Mesendoderm (in vitro differentiated cells): Measurements from ENCODE around the gene NAXD.
A peak's percentile ranks its signal among the peaks of the same experiment; 100 is the strongest.
"Not testable (repeated sequence)": the region's sequence is repeated elsewhere in the genome, so short reads cannot be mapped to it uniquely, and the experiment has no call there.

Experiments used
- DNase-seq: peaks from one replicate; pipeline ENCODE4 v3.0.0; 2013
- H2AK5ac ChIP-seq: 2 replicates; pipeline ENCODE4 v1.6.1; 2013; ENCODE audit warnings: low read length, inconsistent platforms
- H2BK120ac ChIP-seq: 2 replicates; pipeline ENCODE4 v1.6.1; 2013; ENCODE audit warnings: low read depth, mild to moderate bottlenecking, low read length, moderate library complexity, mixed read lengths
- H2BK15ac ChIP-seq: replicated peaks from 2 replicates; pipeline ENCODE4 v1.6.1; 2013; ENCODE audit warnings: low read depth, mild to moderate bottlenecking, moderate library complexity
- H2BK5ac ChIP-seq: 2 replicates; pipeline ENCODE4 v1.6.1; 2013; ENCODE audit warnings: low read length, inconsistent platforms
- H3K18ac ChIP-seq: 2 replicates; pipeline ENCODE4 v1.6.1; 2013; ENCODE audit warnings: mild to moderate bottlenecking, low read length, mixed read lengths
- H3K23ac ChIP-seq: one replicate; pipeline ENCODE4 v1.6.1; 2013; ENCODE audit warnings: low read length
- H3K27ac ChIP-seq: 2 replicates; pipeline ENCODE4 v1.5.1; 2013; ENCODE audit warnings: low read depth, mild to moderate bottlenecking, inconsistent platforms, low read length, moderate library complexity
- H3K27me3 ChIP-seq: 2 replicates; pipeline ENCODE4 v1.6.1; 2013; ENCODE audit warnings: low read length, control low read depth, mild to moderate bottlenecking, inconsistent platforms; ENCODE audit not compliant: insufficient read depth, poor library complexity
- H3K36me3 ChIP-seq: 2 replicates; pipeline ENCODE4 v1.6.1; 2013; ENCODE audit warnings: low read length, inconsistent platforms; ENCODE audit not compliant: control insufficient read depth, insufficient read depth
- H3K4ac ChIP-seq: one replicate; pipeline ENCODE4 v1.6.1; 2013; ENCODE audit warnings: low read depth, mild to moderate bottlenecking, low read length, moderate library complexity
- H3K4me1 ChIP-seq: 2 replicates; pipeline ENCODE4 v1.6.1; 2013; ENCODE audit warnings: low read depth, low read length, inconsistent platforms; ENCODE audit not compliant: control insufficient read depth
- H3K4me2 ChIP-seq: 2 replicates; pipeline ENCODE4 v1.6.1; 2013; ENCODE audit warnings: low read length
- H3K4me3 ChIP-seq: 2 replicates; pipeline ENCODE4 v1.5.1; 2013; ENCODE audit warnings: mild to moderate bottlenecking, low read length
- H3K56ac ChIP-seq: one replicate; pipeline ENCODE4 v1.6.1; 2013; ENCODE audit warnings: low read length
- H3K79me1 ChIP-seq: 2 replicates; pipeline ENCODE4 v1.6.1; 2013; ENCODE audit warnings: low read length, inconsistent platforms
- H3K79me2 ChIP-seq: 2 replicates; pipeline ENCODE4 v1.6.1; 2013; ENCODE audit warnings: mild to moderate bottlenecking, low read length; ENCODE audit not compliant: control insufficient read depth, insufficient read depth
- H3K9ac ChIP-seq: 2 replicates; pipeline ENCODE4 v1.6.1; 2013; ENCODE audit warnings: low read length, inconsistent platforms
- H4K5ac ChIP-seq: one replicate; pipeline ENCODE4 v1.6.1; 2013; ENCODE audit warnings: low read length
- H4K8ac ChIP-seq: one replicate; pipeline ENCODE4 v1.6.1; 2013; ENCODE audit warnings: low read depth, mild to moderate bottlenecking, control low read depth, low read length, moderate library complexity
- WGBS: extraction: QIAGEN DNeasy Blood & Tissue Kit; methylation state at CpG from one replicate; pipeline ENCODE4 v1.1.7; 2013; ENCODE audit warnings: low lambda C conversion rate, missing lambda C conversion rate; ENCODE audit not compliant: insufficient coverage; ENCODE audit errors: extremely low coverage; 5-methylcytosine and 5-hydroxymethylcytosine counted together

Gene NAXD

GRCh38 chr13:110597041-110597689 is 18.2 kb upstream of the NAXD start:
- Histone ChIP-seq H4K8ac (no peak overlapping the region), H3K9ac (no peak overlapping the region), H2BK5ac (no peak overlapping the region), H3K18ac (peak overlapping the region; percentile 33), H3K79me2 (no peaks in the 10 kb centered on the region), H4K5ac (no peak overlapping the region), H3K79me1 (no peaks in the 10 kb centered on the region), H3K36me3 (no peaks in the 10 kb centered on the region), H3K4me3 (no peak overlapping the region), H3K4me2 (no peak overlapping the region), H3K27me3 (no peaks in the 10 kb centered on the region), H3K4ac (no peak overlapping the region), H2BK15ac (no peak overlapping the region), H3K23ac (no peak overlapping the region), H3K56ac (peak overlapping the region; percentile 20), H3K27ac (no peak overlapping the region), H2BK120ac (peak overlapping the region; percentile 3), H2AK5ac (no peak overlapping the region), H3K4me1 (peaks cover 8% of the 10 kb centered on the region)
- no peak for DNase-seq
- WGBS = no CpG with 5 or more reads among the region's 16 CpGs

- Histone ChIP-seq H3K27me3 (no peaks in the 10 kb centered on the region), H2BK15ac (no peak overlapping the region), H3K79me2 (no peaks in the 10 kb centered on the region), H2BK5ac (peak overlapping the region; percentile 26), H3K36me3 (no peaks in the 10 kb centered on the region), H3K4ac (no peak overlapping the region), H2BK120ac (no peak overlapping the region), H2AK5ac (no peak overlapping the region), H3K9ac (peak overlapping the region; percentile 8), H3K27ac (peak overlapping the region; percentile 45), H3K4me2 (no peak overlapping the region), H3K23ac (no peak overlapping the region), H4K8ac (no peak overlapping the region), H3K56ac (peak overlapping the region; percentile 63), H4K5ac (no peak overlapping the region), H3K4me3 (no peak overlapping the region), H3K4me1 (peaks cover 8% of the 10 kb centered on the region), H3K79me1 (no peaks in the 10 kb centered on the region), H3K18ac (peak overlapping the region; percentile 52)
- DNase-seq = peak; percentile 62
- no CpG with 5 or more reads among the region's 10 CpGs for WGBS
These were observed 15.0 kb upstream of the NAXD start for GRCh38 chr13:110600261-110600819.

- Histone ChIP-seq H3K56ac (peak overlapping the region; percentile 79), H4K5ac (peak overlapping the region; percentile 35), H2AK5ac (peak overlapping the region; percentile 92), H2BK120ac (peak overlapping the region; percentile 56), H4K8ac (no peak overlapping the region), H3K4me2 (no peak overlapping the region), H2BK5ac (peak overlapping the region; percentile 97), H3K36me3 (no peaks in the 10 kb centered on the region), H3K4ac (peak overlapping the region; percentile 84), H3K27ac (peak overlapping the region; percentile 74), H3K79me2 (no peaks in the 10 kb centered on the region), H3K27me3 (no peaks in the 10 kb centered on the region), H3K79me1 (no peaks in the 10 kb centered on the region), H3K4me1 (peaks cover 8% of the 10 kb centered on the region), H3K18ac (peak overlapping the region; percentile 52), H3K4me3 (no peak overlapping the region), H3K9ac (peak overlapping the region; percentile 26), H3K23ac (no peak overlapping the region), H2BK15ac (no peak overlapping the region)
- DNase-seq = no peak
- no CpG with 5 or more reads among the region's 4 CpGs for WGBS
These were observed 14.4 kb upstream of the NAXD start for GRCh38 chr13:110600980-110601379.

GRCh38 chr13:110605132-110605531 is 10.2 kb upstream of the NAXD start:
- Histone ChIP-seq H4K8ac (no peak overlapping the region), H3K27ac (no peak overlapping the region), H3K4me3 (no peak overlapping the region), H3K79me1 (no peaks in the 10 kb centered on the region), H3K27me3 (no peaks in the 10 kb centered on the region), H3K9ac (no peak overlapping the region), H2AK5ac (no peak overlapping the region), H3K4ac (no peak overlapping the region), H2BK5ac (no peak overlapping the region), H2BK120ac (no peak overlapping the region), H3K4me2 (no peak overlapping the region), H3K18ac (no peak overlapping the region), H4K5ac (no peak overlapping the region), H3K36me3 (no peaks in the 10 kb centered on the region), H3K4me1 (peaks cover 7% of the 10 kb centered on the region), H2BK15ac (no peak overlapping the region), H3K79me2 (no peaks in the 10 kb centered on the region), H3K56ac (no peak overlapping the region), H3K23ac (no peak overlapping the region)
- no peak for DNase-seq
- WGBS = 100% methylated on average over 1 of the region's 6 CpGs

GRCh38 chr13:110606281-110606680 is 9.1 kb upstream of the NAXD start:
- not testable (repeated sequence) for H3K9ac ChIP-seq, H3K4me1 ChIP-seq, H2BK15ac ChIP-seq, H3K56ac ChIP-seq, DNase-seq, H4K8ac ChIP-seq, H3K36me3 ChIP-seq, H3K4me3 ChIP-seq, H3K23ac ChIP-seq, H3K4me2 ChIP-seq, H3K27ac ChIP-seq, H3K79me1 ChIP-seq, H2BK5ac ChIP-seq, H2AK5ac ChIP-seq, H3K18ac ChIP-seq, H3K27me3 ChIP-seq, H4K5ac ChIP-seq, H2BK120ac ChIP-seq, H3K79me2 ChIP-seq, H3K4ac ChIP-seq
- no CpG with 5 or more reads among the region's 33 CpGs for WGBS
